ENCODE measurements around the gene C16orf89. TPM values are rescaled to one million over a fixed set of nuclear protein-coding genes. Genes with fewer than 3 reads are reported as not detected.
A peak's percentile ranks its signal among the peaks of the same experiment; 100 is the strongest.

C16orf89 gene
- total RNA-seq, 1 donor from 2014 or later = 201 TPM

DNA sequence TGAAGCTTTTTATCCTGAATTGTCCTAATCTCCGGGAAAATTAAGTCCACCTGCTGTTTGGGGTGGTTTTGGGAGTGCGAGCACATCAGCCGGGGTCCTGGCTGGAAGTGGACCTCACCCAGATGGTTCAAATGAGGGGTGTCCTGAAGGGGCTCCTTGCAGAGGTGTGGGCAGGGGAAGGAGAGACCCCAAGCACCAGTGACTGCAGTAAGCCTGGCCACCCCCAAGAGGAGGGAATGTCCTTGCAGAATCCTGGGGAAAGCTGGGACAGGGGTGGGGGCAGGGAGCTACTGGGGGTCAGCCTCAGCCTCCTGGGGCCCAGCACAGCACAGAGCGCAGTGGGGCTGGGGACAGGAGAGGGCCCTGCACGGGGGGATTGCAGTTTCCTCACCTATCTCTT, 61.4 kb downstream of the C16orf89 start:
- no peak overlapping the region for H3K27ac ChIP-seq
- DNase-seq (no peak), ATAC-seq (no peak)
- intact Hi-C loops (cut with DNase I) = no loop called here
- TF ChIP-seq, protein P1, sequence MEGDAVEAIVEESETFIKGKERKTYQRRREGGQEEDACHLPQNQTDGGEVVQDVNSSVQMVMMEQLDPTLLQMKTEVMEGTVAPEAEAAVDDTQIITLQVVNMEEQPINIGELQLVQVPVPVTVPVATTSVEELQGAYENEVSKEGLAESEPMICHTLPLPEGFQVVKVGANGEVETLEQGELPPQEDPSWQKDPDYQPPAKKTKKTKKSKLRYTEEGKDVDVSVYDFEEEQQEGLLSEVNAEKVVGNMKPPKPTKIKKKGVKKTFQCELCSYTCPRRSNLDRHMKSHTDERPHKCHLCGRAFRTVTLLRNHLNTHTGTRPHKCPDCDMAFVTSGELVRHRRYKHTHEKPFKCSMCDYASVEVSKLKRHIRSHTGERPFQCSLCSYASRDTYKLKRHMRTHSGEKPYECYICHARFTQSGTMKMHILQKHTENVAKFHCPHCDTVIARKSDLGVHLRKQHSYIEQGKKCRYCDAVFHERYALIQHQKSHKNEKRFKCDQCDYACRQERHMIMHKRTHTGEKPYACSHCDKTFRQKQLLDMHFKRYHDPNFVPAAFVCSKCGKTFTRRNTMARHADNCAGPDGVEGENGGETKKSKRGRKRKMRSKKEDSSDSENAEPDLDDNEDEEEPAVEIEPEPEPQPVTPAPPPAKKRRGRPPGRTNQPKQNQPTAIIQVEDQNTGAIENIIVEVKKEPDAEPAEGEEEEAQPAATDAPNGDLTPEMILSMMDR (IDR thresholded peaks at IDR 0.05) = no peak
- no peaks in the 10 kb centered on the region for H3K9me3 ChIP-seq
- H3K4me3 ChIP-seq = no peak overlapping the region
- H3K36me3 ChIP-seq = no peaks in the 10 kb centered on the region
- H3K27me3 ChIP-seq = no peaks in the 10 kb centered on the region
- no peaks in the 10 kb centered on the region for H3K4me1 ChIP-seq

DNA sequence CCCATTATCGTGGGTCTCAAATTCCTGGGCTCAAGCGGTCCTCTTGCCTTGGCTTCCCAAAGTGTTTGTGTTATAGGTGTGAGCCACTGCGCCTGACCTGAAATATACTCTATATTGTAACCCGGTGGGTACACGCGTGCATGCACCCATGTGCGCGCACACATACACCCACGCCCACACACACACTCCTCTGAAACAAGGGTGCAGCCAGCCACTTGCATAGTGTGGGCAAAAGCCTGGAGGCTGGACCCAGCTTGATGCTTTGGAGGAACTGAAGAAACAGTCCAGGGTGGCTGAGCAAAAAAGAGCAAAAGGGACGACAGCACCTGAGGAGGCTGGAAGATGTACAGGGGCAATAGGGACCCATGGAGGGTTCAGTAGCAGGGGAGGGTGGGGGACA, 61.9 kb downstream of the C16orf89 start:
- Histone ChIP-seq H3K4me3 (no peak overlapping the region), H3K9me3 (no peaks in the 10 kb centered on the region), H3K27ac (no peak overlapping the region), H3K27me3 (no peaks in the 10 kb centered on the region), H3K4me1 (no peaks in the 10 kb centered on the region), H3K36me3 (no peaks in the 10 kb centered on the region)
- intact Hi-C loops (cut with DNase I) = no loop called here
- DNase-seq = no peak
- TF ChIP-seq, protein P1 (IDR thresholded peaks at IDR 0.05) = no peak
- ATAC-seq = no peak

DNA sequence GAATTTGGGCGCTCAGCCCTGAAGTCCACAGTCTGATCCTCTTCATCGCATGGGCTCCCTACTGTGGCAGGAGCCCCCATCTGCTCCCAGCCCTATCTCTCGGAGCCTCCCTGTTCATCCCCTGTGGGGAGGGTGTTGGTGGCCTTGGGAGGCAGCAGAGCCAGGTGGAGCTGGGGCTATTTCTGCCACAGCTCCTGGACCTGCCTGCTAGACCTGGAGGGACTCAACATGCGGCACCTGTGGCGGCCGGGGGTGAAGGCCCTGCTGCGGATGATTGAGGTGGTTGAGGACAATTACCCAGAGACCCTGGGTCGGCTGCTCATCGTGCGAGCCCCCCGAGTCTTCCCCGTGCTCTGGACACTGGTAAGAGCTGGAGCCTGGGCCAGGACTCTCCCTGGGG, 62.5 kb downstream of the C16orf89 start:
- no peak for DNase-seq
- ATAC-seq = no peak
- H3K9me3 ChIP-seq = no peaks in the 10 kb centered on the region
- H3K36me3 ChIP-seq = no peaks in the 10 kb centered on the region
- no peaks in the 10 kb centered on the region for H3K4me1 ChIP-seq
- H3K27ac ChIP-seq = no peak overlapping the region
- intact Hi-C loops (cut with DNase I) = no loop called here
- TF ChIP-seq, protein P1 (IDR thresholded peaks at IDR 0.05) = no peak
- no peak overlapping the region for H3K4me3 ChIP-seq
- no peaks in the 10 kb centered on the region for H3K27me3 ChIP-seq

DNA sequence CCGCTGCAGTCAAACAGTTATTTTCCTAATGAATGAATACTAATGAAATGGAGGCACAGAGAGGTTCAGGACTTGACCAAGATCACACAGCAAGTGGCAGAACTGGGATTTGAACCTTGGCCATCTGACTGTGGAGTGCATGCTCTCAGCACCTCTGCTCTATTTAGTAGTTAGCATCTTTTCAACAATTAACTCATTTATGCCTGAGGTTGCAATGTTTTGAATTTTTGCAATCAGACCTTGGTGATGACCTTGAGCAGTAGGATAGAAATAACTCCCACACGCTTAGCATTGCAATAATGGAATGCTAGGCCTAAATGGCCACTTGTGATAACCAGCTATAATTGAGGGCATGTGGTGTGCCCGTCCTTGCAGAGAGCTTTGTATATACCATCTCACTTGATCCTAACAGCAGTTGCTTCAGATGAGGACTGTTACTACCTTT, 63.0 kb downstream of the C16orf89 start:
- no peaks in the 10 kb centered on the region for H3K4me1 ChIP-seq
- no peaks in the 10 kb centered on the region for H3K36me3 ChIP-seq
- no peak overlapping the region for H3K4me3 ChIP-seq
- intact Hi-C loops (cut with DNase I) = no loop called here
- no peaks in the 10 kb centered on the region for H3K9me3 ChIP-seq
- TF ChIP-seq, protein P1 (IDR thresholded peaks at IDR 0.05) = no peak
- DNase-seq (no peak), ATAC-seq (no peak)
- H3K27ac ChIP-seq = no peak overlapping the region
- no peaks in the 10 kb centered on the region for H3K27me3 ChIP-seq

DNA sequence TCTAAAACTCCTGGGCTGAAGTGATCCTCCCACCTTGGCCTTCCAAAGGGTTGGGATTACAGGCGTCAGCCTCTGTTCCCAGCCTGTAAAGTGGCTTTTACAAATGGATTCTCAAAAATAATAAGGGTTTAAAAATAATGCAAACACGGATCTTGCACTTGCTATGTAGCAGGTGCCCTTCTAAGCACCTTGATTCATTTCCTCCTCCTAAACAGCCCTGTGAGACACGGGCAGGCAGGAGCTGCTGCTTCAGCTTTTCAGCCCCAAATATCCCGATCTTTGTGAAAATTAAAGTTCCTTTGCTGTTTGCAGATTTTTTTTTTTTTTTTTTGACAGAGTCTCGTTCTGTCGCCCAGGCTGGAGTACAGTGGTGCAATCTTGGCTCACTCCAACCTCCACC, 63.8 kb downstream of the C16orf89 start:
- Histone ChIP-seq H3K9me3 (no peaks in the 10 kb centered on the region), H3K36me3 (no peaks in the 10 kb centered on the region), H3K27ac (no peak overlapping the region), H3K27me3 (no peaks in the 10 kb centered on the region), H3K4me1 (no peaks in the 10 kb centered on the region), H3K4me3 (no peak overlapping the region)
- ATAC-seq (no peak), DNase-seq (no peak)
- TF ChIP-seq, protein P1 (IDR thresholded peaks at IDR 0.05) = no peak
- intact Hi-C loops (cut with DNase I) = no loop called here

DNA sequence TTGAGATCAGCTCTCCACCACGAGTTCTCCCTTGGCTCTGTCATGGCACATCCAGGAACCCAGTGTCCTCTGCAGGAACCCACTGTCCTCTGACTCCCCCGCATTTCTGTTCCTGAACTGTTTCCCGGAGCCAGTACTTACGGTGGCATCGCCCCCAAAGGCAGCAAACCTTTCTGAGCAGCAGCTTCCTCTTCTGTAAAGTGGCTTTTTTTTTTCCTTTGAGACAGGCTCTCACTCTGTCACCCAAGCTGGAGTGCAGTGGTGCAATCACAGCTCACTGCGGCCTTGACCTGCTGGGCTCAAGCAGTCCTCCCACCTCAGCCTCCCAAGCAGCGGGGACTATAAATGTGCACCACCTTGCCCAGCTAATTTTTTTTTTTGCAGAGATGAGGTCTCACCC, 64.2 kb downstream of the C16orf89 start:
- Histone ChIP-seq H3K4me1 (no peaks in the 10 kb centered on the region), H3K4me3 (no peak overlapping the region), H3K27me3 (no peaks in the 10 kb centered on the region), H3K9me3 (no peaks in the 10 kb centered on the region), H3K36me3 (no peaks in the 10 kb centered on the region), H3K27ac (no peak overlapping the region)
- TF ChIP-seq, protein P1 (IDR thresholded peaks at IDR 0.05) = no peak
- ATAC-seq (peak; percentile 82), DNase-seq (no peak)
- intact Hi-C loops (cut with DNase I) = no loop called here

All from upper lobe of right lung (tissue), 1 donor.